HPDE6-E6E7 (cell line): Measurements from ENCODE around the gene NOC2L.
"Not testable (repeated sequence)": the region's sequence is repeated elsewhere in the genome, so short reads cannot be mapped to it uniquely, and the experiment has no call there.

Source experiments
- DNase-seq: peaks from one replicate; pipeline ENCODE4 v3.0.0; 2011; ENCODE audit warnings: missing footprints; ENCODE audit errors: extremely low spot score

The NOC2L gene

GRCh38 chr1:958823-959730, at the start of gene NOC2L:
TSS of gene NOC2L (minus strand) at chr1:959256. CDS start at chr1:959240, 16 bp downstream.
- no peak for DNase-seq

GRCh38 chr1:1006305-1007159, 47.5 kb upstream of the NOC2L start:
- DNase-seq = no peak

GRCh38 chr1:1005774-1006304, 46.8 kb upstream of the NOC2L start:
- DNase-seq = no peak

GRCh38 chr1:1004780-1005697, 46.0 kb upstream of the NOC2L start:
- DNase-seq = no peak

GRCh38 chr1:1004420-1004779, 45.3 kb upstream of the NOC2L start:
- no peak for DNase-seq

GRCh38 chr1:1003618-1004419, 44.8 kb upstream of the NOC2L start:
- no peak for DNase-seq

- no peak for DNase-seq
Observed at GRCh38 chr1:1001057-1001783, 42.2 kb upstream of the NOC2L start.

- no peak for DNase-seq
Observed at GRCh38 chr1:1000357-1001056, 41.5 kb upstream of the NOC2L start.

- no peak for DNase-seq
Observed at GRCh38 chr1:999725-1000356, 40.8 kb upstream of the NOC2L start, which contains the start of gene HES4. TSS of gene HES4 (minus strand) at chr1:1000097. CDS start at chr1:999973, 124 bp downstream.

GRCh38 chr1:998995-999724, 40.1 kb upstream of the NOC2L start:
- no peak for DNase-seq

- no peak for DNase-seq
Observed at GRCh38 chr1:998745-998994, 39.6 kb upstream of the NOC2L start.

- DNase-seq = no peak
Observed at GRCh38 chr1:997993-998744, 39.1 kb upstream of the NOC2L start.

GRCh38 chr1:997713-997992, 38.6 kb upstream of the NOC2L start:
- DNase-seq = no peak

- DNase-seq = no peak
Observed at GRCh38 chr1:996851-997712, 38.0 kb upstream of the NOC2L start.

- DNase-seq = no peak
Observed at GRCh38 chr1:995665-996633, 36.9 kb upstream of the NOC2L start.

- DNase-seq = not testable (repeated sequence)
Observed at GRCh38 chr1:994546-994945, 35.5 kb upstream of the NOC2L start.
